DND-41 (cell line): ENCODE results near the gene ARX.

Experiments used
- ATAC-seq: fragments of 200-7000 bp; cut with Tn5 transposase; 3 replicates; pipeline ENCODE4 v1.9.1; 2021; ENCODE audit warnings: low read depth; ENCODE audit not compliant: insufficient read depth
- DNase-seq: peaks from one replicate; pipeline ENCODE4 v3.0.0-alpha.2; 2020
- H2AFZ ChIP-seq: 2 replicates; pipeline ENCODE4 v1.6.0; 2012; ENCODE audit warnings: low read depth, low read length
- H3K27ac ChIP-seq: 2 replicates; pipeline ENCODE4 v1.5.1; 2012; ENCODE audit warnings: low read length, inconsistent platforms
- H3K27me3 ChIP-seq: fragments of 200-600 bp; sonication (generic); 2 replicates; pipeline ENCODE4 v1.6.0; 2012; ENCODE audit warnings: low read length, mild to moderate bottlenecking, inconsistent platforms; ENCODE audit not compliant: insufficient read depth, poor library complexity
- H3K36me3 ChIP-seq: 2 replicates; pipeline ENCODE4 v1.5.1; 2012; ENCODE audit warnings: low read length, inconsistent platforms; ENCODE audit not compliant: insufficient read depth
- H3K4me1 ChIP-seq: 2 replicates; pipeline ENCODE4 v1.5.1; 2012; ENCODE audit warnings: mild to moderate bottlenecking, low read length; ENCODE audit not compliant: insufficient read depth
- H3K4me2 ChIP-seq: 2 replicates; pipeline ENCODE4 v1.6.0; 2012; ENCODE audit warnings: mild to moderate bottlenecking, moderate library complexity, low read length, inconsistent platforms; ENCODE audit not compliant: insufficient read depth
- H3K4me3 ChIP-seq, 2 experiments: fragments of 200-600 bp in 1 of 2; shearing (Covaris generic) in 1 of 2; 2 replicates each; pipeline ENCODE4 v1.5.1; 2012 to 2016; ENCODE audit warnings: inconsistent platforms in 2 of 2, low read length in 2 of 2, mild to moderate bottlenecking in 2 of 2, low read depth in 1 of 2, moderate library complexity in 1 of 2
- H3K79me2 ChIP-seq: 2 replicates; pipeline ENCODE4 v1.6.0; 2012; ENCODE audit warnings: low read length, inconsistent platforms; ENCODE audit not compliant: insufficient read depth
- H3K9ac ChIP-seq: 2 replicates; pipeline ENCODE4 v1.6.0; 2012; ENCODE audit warnings: low read depth, mild to moderate bottlenecking, inconsistent platforms, low read length, moderate library complexity
- H3K9me3 ChIP-seq: 2 replicates; pipeline ENCODE4 v1.5.1; 2012; ENCODE audit warnings: low read length, moderate library complexity, mild to moderate bottlenecking, inconsistent platforms; ENCODE audit not compliant: insufficient read depth, severe bottlenecking
- H4K20me1 ChIP-seq: 2 replicates; pipeline ENCODE4 v1.6.0; 2012; ENCODE audit warnings: low read length; ENCODE audit not compliant: insufficient read depth
- CTCF ChIP-seq: IDR thresholded peaks from 2 replicates; pipeline ENCODE4 v1.5.1; 2012; ENCODE audit warnings: borderline replicate concordance, low read length, moderate library complexity, mild to moderate bottlenecking; ENCODE audit not compliant: poor library complexity, severe bottlenecking; ENCODE audit errors: extremely low read depth
- EZH2 ChIP-seq: IDR thresholded peaks from 3 replicates; pipeline ENCODE4 v1.6.1; 2012; ENCODE audit warnings: borderline replicate concordance, low read depth, mild to moderate bottlenecking, moderate library complexity, low read length, inconsistent platforms; ENCODE audit not compliant: severe bottlenecking

ARX gene

GRCh38 chrX:24983931-24984330 is 31.8 kb downstream of the ARX start:
- H3K9me3 ChIP-seq, result no peaks in the 10 kb centered on the region
- H3K27ac ChIP-seq, result no peak overlapping the region
- H3K4me3 ChIP-seq, result no peak overlapping the region
- no peak for ATAC-seq
- H3K36me3 ChIP-seq, result peaks cover 16% of the 10 kb centered on the region
- H3K4me1 ChIP-seq, result no peaks in the 10 kb centered on the region
- no peak for TF ChIP-seq EZH2
- no peak for TF ChIP-seq CTCF
- no peak overlapping the region for H3K4me2 ChIP-seq
- no peak for DNase-seq
- H3K9ac ChIP-seq, result no peak overlapping the region
- no peak overlapping the region for H2AFZ ChIP-seq
- no peaks in the 10 kb centered on the region for H3K27me3 ChIP-seq
- H3K79me2 ChIP-seq, result no peaks in the 10 kb centered on the region
- no peaks in the 10 kb centered on the region for H4K20me1 ChIP-seq

- DNase-seq, result no peak
- Histone ChIP-seq H3K27ac (no peak overlapping the region), H3K9me3 (no peaks in the 10 kb centered on the region), H3K79me2 (no peaks in the 10 kb centered on the region), H3K9ac (no peak overlapping the region), H3K36me3 (peaks cover 9% of the 10 kb centered on the region; the same call in 1 of the 2 replicates), H3K4me2 (no peak overlapping the region), H3K4me3 (no peak overlapping the region), H4K20me1 (no peaks in the 10 kb centered on the region), H3K4me1 (no peaks in the 10 kb centered on the region), H3K27me3 (no peaks in the 10 kb centered on the region), H2AFZ (no peak overlapping the region)
- no peak for TF ChIP-seq EZH2
- TF ChIP-seq CTCF, result no peak
- no peak for ATAC-seq
These were observed 33.3 kb downstream of the ARX start for GRCh38 chrX:24982306-24982965.

GRCh38 chrX:24981030-24981429 is 34.7 kb downstream of the ARX start:
- ATAC-seq, result no peak
- H4K20me1 ChIP-seq, result no peaks in the 10 kb centered on the region

More at GRCh38 chrX:24981030-24981429, 34.7 kb downstream of the ARX start:
- H3K9me3 ChIP-seq, result no peaks in the 10 kb centered on the region
- H3K4me1 ChIP-seq, result no peaks in the 10 kb centered on the region
- H3K27me3 ChIP-seq, result no peaks in the 10 kb centered on the region
- no peak overlapping the region for H3K4me2 ChIP-seq
- H3K36me3 ChIP-seq, result peaks cover 9% of the 10 kb centered on the region
- TF ChIP-seq CTCF (no peak), EZH2 (no peak)
- no peaks in the 10 kb centered on the region for H3K79me2 ChIP-seq
- H3K27ac ChIP-seq, result no peak overlapping the region
- no peak overlapping the region for H3K9ac ChIP-seq
- no peak overlapping the region for H2AFZ ChIP-seq
- no peak for DNase-seq
- H3K4me3 ChIP-seq, result no peak overlapping the region
